RWPE2 (cell line): Measurements from ENCODE around the gene ALK.

Experiments used
- ATAC-seq: fragments of 200-7000 bp; cut with Tn5 transposase; 3 replicates; pipeline ENCODE4 v1.9.1; 2021; ENCODE audit warnings: low read depth
- DNase-seq: peaks from one replicate; pipeline ENCODE4 v3.0.0-alpha.2; 2020; ENCODE audit warnings: low spot score
- H3K27ac ChIP-seq: fragments of 450-650 bp; 2 replicates; pipeline ENCODE4 v1.5.1; 2017; ENCODE audit warnings: mild to moderate bottlenecking; ENCODE audit not compliant: poor library complexity, severe bottlenecking
- H3K27me3 ChIP-seq: fragments of 250-450 bp; sonication (Bioruptor Pico); 2 replicates; pipeline ENCODE4 v1.5.1; 2021; ENCODE audit warnings: mild to moderate bottlenecking, moderate library complexity; ENCODE audit not compliant: insufficient read depth, poor library complexity, severe bottlenecking
- H3K36me3 ChIP-seq: fragments of 250-450 bp; sonication (Bioruptor Pico); 2 replicates; pipeline ENCODE4 v1.5.1; 2020; ENCODE audit warnings: low read depth, mild to moderate bottlenecking, moderate library complexity
- H3K4me1 ChIP-seq: fragments of 250-450 bp; sonication (Bioruptor Pico); 2 replicates; pipeline ENCODE4 v1.5.1; 2021; ENCODE audit warnings: mild to moderate bottlenecking, moderate library complexity; ENCODE audit not compliant: insufficient read depth, poor library complexity, severe bottlenecking
- H3K4me3 ChIP-seq: fragments of 250-450 bp; sonication (Bioruptor Pico); 2 replicates; pipeline ENCODE4 v1.5.1; 2021; ENCODE audit warnings: mild to moderate bottlenecking, moderate library complexity; ENCODE audit not compliant: severe bottlenecking
- H3K9me3 ChIP-seq: fragments of 250-450 bp; sonication (Bioruptor Pico); 2 replicates; pipeline ENCODE4 v1.5.1; 2021; ENCODE audit warnings: mild to moderate bottlenecking, moderate library complexity; ENCODE audit not compliant: severe bottlenecking
- CTCF ChIP-seq: fragments of 450-650 bp; IDR thresholded peaks from one replicate; pipeline ENCODE4 v1.5.1; 2017; ENCODE audit warnings: mild to moderate bottlenecking, moderate library complexity; ENCODE audit not compliant: poor library complexity, severe bottlenecking

ALK gene

GRCh38 chr2:29644949-29645348 is 276.4 kb downstream of the ALK start:
- Histone ChIP-seq H3K9me3 (no peaks in the 10 kb centered on the region), H3K27ac (no peak overlapping the region), H3K4me1 (peaks cover 3% of the 10 kb centered on the region), H3K4me3 (no peak overlapping the region), H3K36me3 (no peaks in the 10 kb centered on the region), H3K27me3 (no peaks in the 10 kb centered on the region)
- no peak for DNase-seq
- no peak for ATAC-seq
- peak; percentile 32 for TF ChIP-seq CTCF

DNA sequence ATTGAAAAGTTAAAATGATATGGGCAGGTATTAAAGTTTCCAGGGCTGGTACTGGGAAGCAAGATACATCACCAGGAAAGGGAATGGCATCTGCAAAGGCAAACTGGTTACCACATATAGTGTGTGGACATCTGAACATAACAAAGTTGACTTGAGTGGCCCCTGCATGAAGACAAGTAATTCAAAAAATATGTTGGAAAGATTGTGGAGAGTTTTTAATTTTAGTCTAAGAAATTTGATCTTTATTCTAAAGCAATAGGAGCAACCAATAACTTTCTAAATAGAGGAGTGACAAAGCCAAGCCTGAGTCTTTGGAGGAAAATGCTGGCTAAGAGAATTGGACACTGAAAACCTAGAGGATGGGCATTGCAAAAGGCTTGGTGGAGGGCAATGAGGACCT is 278.2 kb downstream of the ALK start:
- DNase-seq (no peak), ATAC-seq (no peak)
- H3K36me3 ChIP-seq: no peaks in the 10 kb centered on the region
- TF ChIP-seq CTCF: no peak
- H3K4me3 ChIP-seq: no peak overlapping the region
- H3K9me3 ChIP-seq: no peaks in the 10 kb centered on the region
- peaks cover 3% of the 10 kb centered on the region for H3K4me1 ChIP-seq
- no peak overlapping the region for H3K27ac ChIP-seq
- H3K27me3 ChIP-seq: no peaks in the 10 kb centered on the region

- DNase-seq (no peak), ATAC-seq (peak; percentile 67)
- Histone ChIP-seq H3K36me3 (no peaks in the 10 kb centered on the region), H3K9me3 (no peaks in the 10 kb centered on the region), H3K4me3 (no peak overlapping the region), H3K27me3 (no peaks in the 10 kb centered on the region), H3K4me1 (peaks cover 3% of the 10 kb centered on the region), H3K27ac (no peak overlapping the region)
- TF ChIP-seq CTCF: no peak
Observed at GRCh38 chr2:29640360-29640759, 281.0 kb downstream of the ALK start.

GRCh38 chr2:29638641-29639040 is 282.7 kb downstream of the ALK start:
- DNase-seq: no peak
- Histone ChIP-seq H3K9me3 (no peaks in the 10 kb centered on the region), H3K4me3 (no peak overlapping the region), H3K27me3 (no peaks in the 10 kb centered on the region), H3K36me3 (no peaks in the 10 kb centered on the region), H3K4me1 (peaks cover 3% of the 10 kb centered on the region), H3K27ac (no peak overlapping the region)
- TF ChIP-seq CTCF: no peak
- ATAC-seq: no peak

DNA sequence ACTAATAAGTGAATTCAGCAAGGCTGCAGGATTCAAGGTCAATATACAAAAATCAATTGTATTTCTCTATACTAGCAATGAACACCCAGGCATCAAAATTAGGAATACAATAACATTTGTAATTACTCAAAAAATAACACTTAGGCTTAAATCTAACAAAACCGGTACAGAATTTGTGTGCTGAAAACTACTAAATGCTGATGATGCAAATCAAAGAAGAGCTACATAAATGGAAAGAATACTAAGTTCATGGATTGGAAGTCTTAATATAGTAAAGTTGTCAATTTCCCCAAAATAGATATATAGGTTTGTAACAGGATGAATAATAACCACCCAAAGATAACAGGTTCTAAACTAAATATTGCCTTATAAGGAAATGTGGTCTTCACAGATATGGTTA is 286.5 kb downstream of the ALK start:
- no peak overlapping the region for H3K27ac ChIP-seq
- no peak for ATAC-seq

More for the DNA sequence above, 286.5 kb downstream of the ALK start:
- peaks cover 12% of the 10 kb centered on the region for H3K4me1 ChIP-seq
- no peak for TF ChIP-seq CTCF
- H3K4me3 ChIP-seq: no peak overlapping the region
- H3K36me3 ChIP-seq: no peaks in the 10 kb centered on the region
- no peaks in the 10 kb centered on the region for H3K27me3 ChIP-seq
- no peak for DNase-seq
- H3K9me3 ChIP-seq: no peaks in the 10 kb centered on the region
